Measurements from ENCODE around the gene GPN2. TPM values are rescaled to one million over a fixed set of nuclear protein-coding genes. Genes with fewer than 3 reads are reported as not detected.

GPN2 gene
- total RNA-seq, 1 donor from 2014 or later, result 7.5 TPM

DNA sequence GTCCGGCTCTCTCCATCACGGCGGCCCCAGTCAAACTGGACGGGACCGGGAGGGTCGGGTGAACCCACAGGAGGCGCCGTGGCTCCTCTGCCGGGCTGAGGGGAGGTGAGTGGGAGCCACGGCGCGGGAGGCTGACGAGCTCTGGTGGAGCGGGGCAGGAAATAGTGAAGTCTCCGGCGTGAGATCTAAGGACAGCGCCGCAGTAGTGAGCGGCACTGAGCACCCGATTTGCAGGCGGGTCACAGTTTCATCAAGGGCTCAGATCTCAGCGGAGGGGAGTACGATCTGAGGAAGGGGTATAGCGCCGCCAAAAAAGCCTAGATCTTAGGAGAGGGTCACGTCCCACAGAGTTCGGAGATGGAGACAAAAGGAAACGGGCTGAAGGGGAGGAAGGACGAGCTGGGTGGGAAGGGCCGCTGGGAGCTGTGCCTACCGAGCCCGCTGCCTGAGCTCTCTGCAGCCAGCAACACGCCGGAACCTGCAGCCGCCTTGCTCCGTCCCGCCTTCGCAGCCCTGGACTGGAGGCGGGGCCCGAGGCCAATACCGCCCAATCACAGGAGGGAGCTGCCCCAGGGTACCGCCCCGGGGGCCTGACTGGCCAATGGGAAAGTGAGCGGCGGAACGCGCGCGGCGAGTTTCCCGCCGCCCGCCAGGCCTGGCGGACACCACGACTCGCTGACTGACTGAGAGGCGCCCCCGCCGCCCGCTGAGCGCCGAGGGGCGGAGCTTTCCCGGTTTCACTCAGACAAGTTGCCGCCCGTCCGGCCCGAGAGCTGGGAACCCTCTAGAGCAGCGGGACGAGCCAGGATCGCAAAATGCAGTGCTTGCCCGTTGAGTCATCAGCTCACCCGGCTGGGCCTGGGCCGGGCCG lies 25.2 kb downstream of the GPN2 start:
- peak overlapping the region; percentile 71 to 72 for H3K4me3 ChIP-seq
- H3K27me3 ChIP-seq, result no peaks in the 10 kb centered on the region
- intact Hi-C loops (cut with DNase I), result loop anchor here (1.0 to 5.0 kb wide), 3 partner anchors 12 to 168 kb away; partner anchors contain the start of genes ARID1A and GPN2
- H3K4me1 ChIP-seq, result peaks cover 0 to 13% of the 10 kb centered on the region in 2 donors
- TF ChIP-seq, protein P1, sequence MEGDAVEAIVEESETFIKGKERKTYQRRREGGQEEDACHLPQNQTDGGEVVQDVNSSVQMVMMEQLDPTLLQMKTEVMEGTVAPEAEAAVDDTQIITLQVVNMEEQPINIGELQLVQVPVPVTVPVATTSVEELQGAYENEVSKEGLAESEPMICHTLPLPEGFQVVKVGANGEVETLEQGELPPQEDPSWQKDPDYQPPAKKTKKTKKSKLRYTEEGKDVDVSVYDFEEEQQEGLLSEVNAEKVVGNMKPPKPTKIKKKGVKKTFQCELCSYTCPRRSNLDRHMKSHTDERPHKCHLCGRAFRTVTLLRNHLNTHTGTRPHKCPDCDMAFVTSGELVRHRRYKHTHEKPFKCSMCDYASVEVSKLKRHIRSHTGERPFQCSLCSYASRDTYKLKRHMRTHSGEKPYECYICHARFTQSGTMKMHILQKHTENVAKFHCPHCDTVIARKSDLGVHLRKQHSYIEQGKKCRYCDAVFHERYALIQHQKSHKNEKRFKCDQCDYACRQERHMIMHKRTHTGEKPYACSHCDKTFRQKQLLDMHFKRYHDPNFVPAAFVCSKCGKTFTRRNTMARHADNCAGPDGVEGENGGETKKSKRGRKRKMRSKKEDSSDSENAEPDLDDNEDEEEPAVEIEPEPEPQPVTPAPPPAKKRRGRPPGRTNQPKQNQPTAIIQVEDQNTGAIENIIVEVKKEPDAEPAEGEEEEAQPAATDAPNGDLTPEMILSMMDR (IDR thresholded peaks at IDR 0.05), result no peak
- H3K27ac ChIP-seq, result peak overlapping the region; percentile 97
- H3K9me3 ChIP-seq, result no peaks in the 10 kb centered on the region
- DNase-seq (ENCODE audit: low spot score in 2 of 2), result peak; percentile 94 to 99
- H3K36me3 ChIP-seq, result no peaks in the 10 kb centered on the region

GRCh38 chr1:26863685-26864077 lies 26.4 kb downstream of the GPN2 start:
- intact Hi-C loops (cut with DNase I), result no loop called here
- Histone ChIP-seq H3K9me3 (no peaks in the 10 kb centered on the region), H3K27ac (peak overlapping the region; percentile 89 to 97), H3K36me3 (no peaks in the 10 kb centered on the region), H3K4me1 (peaks cover 0 to 13% of the 10 kb centered on the region in 2 donors), H3K27me3 (no peaks in the 10 kb centered on the region), H3K4me3 (peak overlapping the region in 1 of 2 donors; percentile 71)
- DNase-seq (ENCODE audit: low spot score in 2 of 2), result no peak
- TF ChIP-seq, protein P1 (IDR thresholded peaks at IDR 0.05), result no peak

DNA sequence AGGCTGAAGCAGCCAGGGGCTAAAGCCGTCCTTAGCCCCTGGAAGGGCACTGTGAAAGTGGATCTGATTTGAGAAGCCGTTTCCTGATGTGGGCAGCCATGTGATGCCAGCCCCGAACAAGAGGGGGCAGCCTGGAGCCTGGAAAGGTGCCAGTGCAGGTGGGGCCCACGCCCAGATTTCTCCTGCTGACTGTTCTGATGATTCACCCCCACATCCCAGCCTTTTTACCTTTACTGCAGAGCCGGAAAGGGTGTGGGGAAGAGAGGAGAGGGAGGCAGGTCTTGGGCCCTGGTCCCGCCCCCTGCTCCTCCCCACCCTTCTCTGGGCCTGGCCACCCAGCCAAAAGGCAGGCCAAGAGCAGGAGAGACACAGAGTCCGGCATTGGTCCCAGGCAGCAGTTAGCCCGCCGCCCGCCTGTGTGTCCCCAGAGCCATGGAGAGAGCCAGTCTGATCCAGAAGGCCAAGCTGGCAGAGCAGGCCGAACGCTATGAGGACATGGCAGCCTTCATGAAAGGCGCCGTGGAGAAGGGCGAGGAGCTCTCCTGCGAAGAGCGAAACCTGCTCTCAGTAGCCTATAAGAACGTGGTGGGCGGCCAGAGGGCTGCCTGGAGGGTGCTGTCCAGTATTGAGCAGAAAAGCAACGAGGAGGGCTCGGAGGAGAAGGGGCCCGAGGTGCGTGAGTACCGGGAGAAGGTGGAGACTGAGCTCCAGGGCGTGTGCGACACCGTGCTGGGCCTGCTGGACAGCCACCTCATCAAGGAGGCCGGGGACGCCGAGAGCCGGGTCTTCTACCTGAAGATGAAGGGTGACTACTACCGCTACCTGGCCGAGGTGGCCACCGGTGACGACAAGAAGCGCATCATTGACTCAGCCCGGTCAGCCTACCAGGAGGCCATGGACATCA lies 27.1 kb downstream of the GPN2 start, which contains the start of gene SFN:
Gene SFN, plus strand, starts transcription at position 369 of the 904 bp plus-strand sequence. Its CDS starts 64 bp downstream, at position 433.
- H3K4me3 ChIP-seq, result peak within 1 kb of the TSS; percentile 57 to 71
- TF ChIP-seq, protein P1 (IDR thresholded peaks at IDR 0.05), result no peak
- peaks cover 0 to 13% of the 10 kb centered on the region in 2 donors for H3K4me1 ChIP-seq
- H3K9me3 ChIP-seq, result no peaks in the 10 kb centered on the region
- no peak for DNase-seq (ENCODE audit: low spot score in 2 of 2)
- H3K36me3 ChIP-seq, result peaks cover 0 to 2% of the 10 kb centered on the region in 2 donors
- H3K27me3 ChIP-seq, result no peaks in the 10 kb centered on the region
- H3K27ac ChIP-seq, result peak within 1 kb of the TSS; percentile 89 to 97
- intact Hi-C loops (cut with DNase I), result no loop called here

DNA sequence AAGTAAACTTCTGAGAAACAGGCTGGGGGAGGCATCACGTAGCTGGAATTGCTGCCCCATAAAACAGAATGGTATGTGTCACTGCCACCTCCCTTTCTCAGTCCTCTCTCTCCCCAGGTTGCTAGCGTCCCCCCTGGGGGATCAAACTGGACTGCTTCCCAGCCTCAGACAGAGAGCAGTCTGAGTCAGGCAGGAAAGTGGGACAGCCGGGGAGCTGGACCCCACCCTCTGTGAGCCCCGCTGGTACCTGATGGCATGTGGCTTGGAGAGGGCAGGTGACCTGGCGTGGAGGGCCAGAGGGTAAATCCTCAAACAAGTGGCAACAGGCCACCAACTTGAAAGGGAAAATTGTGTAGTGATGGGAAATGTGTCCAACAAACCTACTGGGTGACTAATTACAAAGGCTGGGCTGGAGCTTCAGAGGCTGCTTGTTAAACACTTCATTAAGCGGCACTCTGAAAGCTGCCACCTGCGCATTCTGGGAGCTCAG lies 28.1 kb downstream of the GPN2 start:
- H3K36me3 ChIP-seq, result peaks cover 0 to 13% of the 10 kb centered on the region in 2 donors
- TF ChIP-seq, protein P1 (IDR thresholded peaks at IDR 0.05), result no peak
- no peaks in the 10 kb centered on the region for H3K9me3 ChIP-seq
- H3K27me3 ChIP-seq, result no peaks in the 10 kb centered on the region
- H3K4me3 ChIP-seq, result no peak overlapping the region
- DNase-seq (ENCODE audit: low spot score in 2 of 2), result no peak
- H3K27ac ChIP-seq, result no peak overlapping the region
- intact Hi-C loops (cut with DNase I), result no loop called here
- H3K4me1 ChIP-seq, result peaks cover 0 to 13% of the 10 kb centered on the region in 2 donors

DNA sequence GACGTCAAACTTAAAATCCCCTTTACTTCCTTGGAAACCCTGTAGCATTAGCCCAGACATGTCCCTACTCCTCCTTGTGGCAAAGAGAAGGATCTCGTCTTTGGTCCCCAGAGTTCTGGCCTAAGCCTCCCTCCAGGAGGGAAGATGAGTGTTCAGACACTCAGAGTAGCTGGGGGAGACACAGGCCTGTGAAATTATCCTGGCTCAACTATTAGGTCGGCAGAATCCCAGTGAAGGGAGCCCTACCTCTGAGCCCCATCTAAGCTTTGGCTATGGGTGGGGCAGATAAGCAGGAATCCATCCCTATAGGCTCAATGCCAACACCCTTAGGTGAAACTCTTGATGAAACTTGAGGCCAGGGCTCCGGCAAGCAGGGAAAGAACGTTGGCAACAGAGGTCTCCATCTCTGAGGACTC lies 28.8 kb downstream of the GPN2 start:
- no peaks in the 10 kb centered on the region for H3K27me3 ChIP-seq
- no peak overlapping the region for H3K27ac ChIP-seq
- no peak overlapping the region for H3K4me3 ChIP-seq
- no peak for DNase-seq (ENCODE audit: low spot score in 2 of 2)
- no peaks in the 10 kb centered on the region for H3K9me3 ChIP-seq
- intact Hi-C loops (cut with DNase I), result no loop called here
- TF ChIP-seq, protein P1 (IDR thresholded peaks at IDR 0.05), result no peak
- H3K36me3 ChIP-seq, result peaks cover under 1 to 18% of the 10 kb centered on the region in 2 donors
- H3K4me1 ChIP-seq, result peaks cover 0 to 13% of the 10 kb centered on the region in 2 donors

All from ascending aorta (tissue), 2 donors.